Osteoblast (primary cell): ENCODE data around the gene BEST4. TPM values are rescaled to one million over a fixed set of nuclear protein-coding genes. Genes with fewer than 3 reads are reported as not detected.
A peak's percentile ranks its signal among the peaks of the same experiment; 100 is the strongest.

ENCODE experiments used
- DNase-seq: peaks from one replicate; pipeline ENCODE4 v3.0.0; 2011; ENCODE audit warnings: low spot score, mixed read lengths; ENCODE audit not compliant: insufficient read length; ENCODE audit errors: missing footprints
- H2AFZ ChIP-seq: 2 replicates; pipeline ENCODE4 v1.6.0; 2011; ENCODE audit warnings: mild to moderate bottlenecking, low read length
- H3K27ac ChIP-seq: 2 replicates; pipeline ENCODE4 v1.5.1; 2011; ENCODE audit warnings: mild to moderate bottlenecking, low read depth, low read length, moderate library complexity
- H3K27me3 ChIP-seq: 2 replicates; pipeline ENCODE4 v1.6.0; 2012; ENCODE audit warnings: mild to moderate bottlenecking, control low read depth, inconsistent platforms, low read length, moderate library complexity; ENCODE audit not compliant: insufficient read depth
- H3K36me3 ChIP-seq: 2 replicates; pipeline ENCODE4 v1.5.1; 2011; ENCODE audit warnings: mild to moderate bottlenecking, low read length, control low read depth, moderate library complexity; ENCODE audit not compliant: insufficient read depth
- H3K4me1 ChIP-seq: 2 replicates; pipeline ENCODE4 v1.5.1; 2011; ENCODE audit warnings: mild to moderate bottlenecking, low read length, control low read depth, moderate library complexity; ENCODE audit not compliant: insufficient read depth
- H3K4me2 ChIP-seq: 2 replicates; pipeline ENCODE4 v1.6.0; 2011; ENCODE audit warnings: mild to moderate bottlenecking, low read length; ENCODE audit not compliant: insufficient read depth
- H3K4me3 ChIP-seq: fragments of 200-600 bp; sonication (generic); 3 replicates; pipeline ENCODE4 v1.5.1; 2012; ENCODE audit warnings: mild to moderate bottlenecking, low read length, inconsistent platforms; ENCODE audit not compliant: insufficient read depth
- H3K79me2 ChIP-seq: 2 replicates; pipeline ENCODE4 v1.6.0; 2012; ENCODE audit warnings: mild to moderate bottlenecking, low read length, control low read depth, inconsistent platforms; ENCODE audit not compliant: insufficient read depth
- H3K9me3 ChIP-seq: 2 replicates; pipeline ENCODE4 v1.5.1; 2011; ENCODE audit warnings: low read depth, low read length, control low read depth
- H4K20me1 ChIP-seq: 2 replicates; pipeline ENCODE4 v1.6.0; 2012; ENCODE audit warnings: mild to moderate bottlenecking, low read length, control low read depth; ENCODE audit not compliant: insufficient read depth
- total RNA-seq: library from RNA; depleted of rRNA; stranded (reverse); fragments of >200 nt; gene quantifications from 2 replicates; pipeline ENCODE4 v1.2.3, GENCODE V29; 2012
- TF ChIP-seq, protein P1 (sequence below): IDR thresholded peaks from 2 replicates; pipeline ENCODE4 v1.5.1; 2011; ENCODE audit warnings: mild to moderate bottlenecking, low read depth, low read length, moderate library complexity; ENCODE audit errors: extremely low read depth

BEST4 gene
- total RNA-seq, 1 donor, result not detected

DNA sequence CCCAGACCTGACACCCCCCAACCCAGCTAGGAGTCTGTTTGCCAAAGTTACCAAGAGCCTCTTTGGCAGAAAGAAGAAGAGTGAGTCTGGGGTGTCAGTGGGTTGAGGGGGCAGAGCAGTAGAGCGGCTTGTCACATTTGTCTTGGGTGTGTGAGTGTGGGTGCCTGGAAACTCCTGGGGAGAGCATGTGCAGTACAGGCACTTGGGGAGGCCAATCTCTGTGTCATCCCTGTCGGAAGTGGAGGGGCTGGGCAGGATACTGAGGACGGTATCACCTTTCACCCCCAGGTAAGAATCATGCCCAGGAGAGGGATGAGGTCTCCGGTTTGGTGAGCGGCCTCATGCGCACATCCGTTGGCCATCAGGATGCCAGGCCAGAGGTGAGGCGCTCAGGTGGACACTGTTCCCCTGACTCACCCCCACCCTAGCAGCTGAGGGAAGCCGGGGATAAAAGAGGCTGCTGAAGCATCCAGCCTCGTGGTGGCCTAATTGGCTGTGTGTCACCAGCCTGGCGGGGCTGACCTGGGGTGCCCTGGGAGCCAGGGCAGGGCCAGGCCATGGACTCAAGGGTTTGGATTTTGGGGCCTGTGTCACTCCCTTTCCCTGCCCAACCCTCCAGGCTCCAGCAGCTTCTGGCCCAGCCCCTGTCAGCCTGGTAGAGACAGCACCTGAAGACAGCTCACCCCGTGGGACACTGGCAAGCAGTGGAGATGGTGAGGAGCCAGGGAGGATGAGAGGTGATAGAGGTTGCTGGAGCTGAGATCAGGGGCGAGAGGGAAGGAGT is 15.5 kb upstream of the BEST4 start:
- peak overlapping the region; percentile 66 for H3K27ac ChIP-seq
- H3K4me3 ChIP-seq, result peak overlapping the region; percentile 82
- H2AFZ ChIP-seq, result no peak overlapping the region
- no peaks in the 10 kb centered on the region for H3K9me3 ChIP-seq
- H3K36me3 ChIP-seq, result peaks cover 47% of the 10 kb centered on the region
- peaks cover 50% of the 10 kb centered on the region for H3K79me2 ChIP-seq
- peak overlapping the region; percentile 93 for H3K4me2 ChIP-seq
- H3K27me3 ChIP-seq, result no peaks in the 10 kb centered on the region
- H3K4me1 ChIP-seq, result peaks cover 49% of the 10 kb centered on the region
- H4K20me1 ChIP-seq, result peaks cover 19% of the 10 kb centered on the region
- TF ChIP-seq, protein P1, sequence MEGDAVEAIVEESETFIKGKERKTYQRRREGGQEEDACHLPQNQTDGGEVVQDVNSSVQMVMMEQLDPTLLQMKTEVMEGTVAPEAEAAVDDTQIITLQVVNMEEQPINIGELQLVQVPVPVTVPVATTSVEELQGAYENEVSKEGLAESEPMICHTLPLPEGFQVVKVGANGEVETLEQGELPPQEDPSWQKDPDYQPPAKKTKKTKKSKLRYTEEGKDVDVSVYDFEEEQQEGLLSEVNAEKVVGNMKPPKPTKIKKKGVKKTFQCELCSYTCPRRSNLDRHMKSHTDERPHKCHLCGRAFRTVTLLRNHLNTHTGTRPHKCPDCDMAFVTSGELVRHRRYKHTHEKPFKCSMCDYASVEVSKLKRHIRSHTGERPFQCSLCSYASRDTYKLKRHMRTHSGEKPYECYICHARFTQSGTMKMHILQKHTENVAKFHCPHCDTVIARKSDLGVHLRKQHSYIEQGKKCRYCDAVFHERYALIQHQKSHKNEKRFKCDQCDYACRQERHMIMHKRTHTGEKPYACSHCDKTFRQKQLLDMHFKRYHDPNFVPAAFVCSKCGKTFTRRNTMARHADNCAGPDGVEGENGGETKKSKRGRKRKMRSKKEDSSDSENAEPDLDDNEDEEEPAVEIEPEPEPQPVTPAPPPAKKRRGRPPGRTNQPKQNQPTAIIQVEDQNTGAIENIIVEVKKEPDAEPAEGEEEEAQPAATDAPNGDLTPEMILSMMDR, result no peak
- peak; percentile 60 for DNase-seq

DNA sequence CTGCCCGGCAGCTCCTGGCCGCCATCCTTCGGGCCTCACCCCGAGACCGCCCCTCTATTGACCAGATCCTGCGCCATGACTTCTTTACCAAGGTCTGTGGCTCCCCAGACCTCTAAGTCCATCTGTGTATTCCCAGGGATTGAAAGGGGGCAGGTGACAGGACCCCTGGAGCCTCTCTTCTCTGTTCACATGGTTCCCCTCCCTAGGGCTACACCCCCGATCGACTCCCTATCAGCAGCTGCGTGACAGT is 15.0 kb upstream of the BEST4 start:
- H3K4me1 ChIP-seq, result peaks cover 44% of the 10 kb centered on the region
- H3K9me3 ChIP-seq, result no peaks in the 10 kb centered on the region
- H3K27ac ChIP-seq, result peak overlapping the region; percentile 66
- peaks cover 19% of the 10 kb centered on the region for H4K20me1 ChIP-seq
- no peak overlapping the region for H2AFZ ChIP-seq
- no peaks in the 10 kb centered on the region for H3K27me3 ChIP-seq
- peak overlapping the region; percentile 93 for H3K4me2 ChIP-seq
- peaks cover 50% of the 10 kb centered on the region for H3K79me2 ChIP-seq
- H3K36me3 ChIP-seq, result peaks cover 47% of the 10 kb centered on the region
- no peak for DNase-seq
- H3K4me3 ChIP-seq, result peak overlapping the region; percentile 82
- TF ChIP-seq, protein P1, result no peak

DNA sequence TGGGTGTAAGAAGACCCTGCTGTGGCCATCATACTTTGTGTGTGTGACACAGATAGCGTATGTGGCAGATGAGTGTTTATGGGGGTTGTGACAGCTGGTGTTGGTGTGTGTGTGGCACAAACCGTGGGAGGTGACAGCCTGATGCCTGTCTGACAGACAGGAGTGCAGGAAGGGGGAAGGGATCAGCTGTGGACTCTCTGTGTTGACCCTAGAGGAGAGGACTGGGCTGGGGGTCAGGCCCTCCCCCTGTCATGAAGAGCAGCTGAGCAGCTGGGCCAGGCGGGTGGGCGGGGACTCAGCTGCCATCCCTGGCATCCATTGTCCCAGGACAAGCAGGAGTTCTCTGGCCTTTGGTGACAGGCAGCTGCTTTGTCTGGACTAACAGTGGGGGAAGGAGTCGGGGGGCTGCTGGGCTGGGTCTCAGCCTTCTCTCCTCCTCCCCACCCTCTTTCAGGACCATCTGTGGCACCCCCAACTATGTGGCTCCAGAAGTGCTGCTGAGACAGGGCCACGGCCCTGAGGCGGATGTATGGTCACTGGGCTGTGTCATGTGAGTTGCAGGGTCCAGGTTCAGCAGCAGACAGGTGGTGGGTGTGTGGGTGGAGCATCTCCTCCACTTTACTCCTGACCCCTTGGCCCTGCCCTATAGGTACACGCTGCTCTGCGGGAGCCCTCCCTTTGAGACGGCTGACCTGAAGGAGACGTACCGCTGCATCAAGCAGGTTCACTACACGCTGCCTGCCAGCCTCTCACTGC is 14.5 kb upstream of the BEST4 start:
- no peaks in the 10 kb centered on the region for H3K9me3 ChIP-seq
- peaks cover 50% of the 10 kb centered on the region for H3K79me2 ChIP-seq
- H3K4me1 ChIP-seq, result peaks cover 39% of the 10 kb centered on the region
- H3K4me3 ChIP-seq, result peak overlapping the region; percentile 82
- H3K4me2 ChIP-seq, result peak overlapping the region; percentile 93
- peaks cover 47% of the 10 kb centered on the region for H3K36me3 ChIP-seq
- H3K27me3 ChIP-seq, result no peaks in the 10 kb centered on the region
- peaks cover 19% of the 10 kb centered on the region for H4K20me1 ChIP-seq
- no peak overlapping the region for H2AFZ ChIP-seq
- peak overlapping the region; percentile 66 for H3K27ac ChIP-seq
- TF ChIP-seq, protein P1, result no peak
- peak; percentile 91 for DNase-seq
